Right lobe of liver (tissue), 4 donors: ENCODE results near the gene ALK.
A peak's percentile ranks its signal among the peaks of the same experiment; 100 is the strongest.

Experiments
- CTCF ChIP-seq, 4 donors: fragments of 200-600 bp in 3 of 4; fragments of 450-650 bp in 1 of 4; IDR thresholded peaks; one replicate each; pipeline versions ENCODE4 v1.5.1 to v1.8.0; 2016 to 2022; ENCODE audit warnings: antibody characterized with exemption in 4 of 4, mild to moderate bottlenecking in 2 of 4
- POLR2A ChIP-seq: fragments of 450-650 bp; IDR thresholded peaks from one replicate; pipeline ENCODE4 v1.6.1; 2017; ENCODE audit warnings: antibody characterized with exemption, mild to moderate bottlenecking
- donor health status: DM: no; HTN: no; CAD: no.
- donor health status: DM: no; HTN: no; CAD: no.
- donor health status: DM: no; HTN: yes; CAD: no.

DNA sequence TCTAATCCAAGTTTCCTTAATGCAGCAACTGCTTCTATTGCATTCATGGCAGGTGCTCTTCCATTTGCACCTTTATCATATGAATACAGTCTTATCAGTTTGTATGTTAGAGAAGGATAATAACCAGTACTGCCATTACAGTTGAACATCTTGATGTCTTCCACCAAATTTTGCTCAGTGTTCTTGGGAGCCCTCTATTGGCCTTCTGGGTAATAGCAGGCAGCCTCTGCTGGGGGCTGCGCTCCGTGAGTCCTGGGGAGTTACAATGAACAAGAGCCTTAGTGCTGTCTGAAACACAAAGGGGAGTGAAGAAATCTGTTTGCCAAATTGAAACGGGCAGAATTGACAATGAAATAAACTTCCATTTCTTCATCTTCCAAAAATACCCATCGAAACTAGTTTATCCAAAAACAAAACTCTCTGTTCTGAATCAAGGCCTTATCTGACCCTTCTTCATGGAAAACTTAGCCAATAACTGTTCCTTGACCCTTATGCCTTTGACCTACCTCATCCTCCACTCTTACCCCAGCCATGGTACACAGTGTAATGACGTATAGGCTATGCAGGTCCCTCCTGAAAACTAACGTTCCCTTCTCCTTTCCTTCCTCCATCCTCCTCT, 79.9 kb downstream of the ALK start:
- no peak for TF ChIP-seq POLR2A
- peak; percentile 84 to 89 (median 88) for TF ChIP-seq CTCF (IDR thresholded peaks at IDR 0.05)
